Smooth muscle cell (in vitro differentiated cells): Measurements from ENCODE around the gene CYBA. TPM values are rescaled to one million over a fixed set of nuclear protein-coding genes. Genes with fewer than 3 reads are reported as not detected.

ENCODE experiments used
- DNase-seq: peaks from one replicate; lab custom pipeline; 2025; ENCODE audit not compliant: unreplicated experiment; lab: John Stamatoyannopoulos, UW
- H2AFZ ChIP-seq: fragments of 200-600 bp; sonication (generic); 2 replicates; pipeline ENCODE4 v1.6.0; 2016; ENCODE audit warnings: antibody characterized with exemption, low read depth, mild to moderate bottlenecking
- H3F3A ChIP-seq: fragments of 200-600 bp; sonication (generic); 2 replicates; pipeline ENCODE4 v1.6.0; 2017; ENCODE audit warnings: antibody characterized with exemption, low read depth
- H3K27ac ChIP-seq: fragments of 200-600 bp; sonication (generic); 2 replicates; pipeline ENCODE4 v1.5.1; 2016; ENCODE audit warnings: low read depth, mild to moderate bottlenecking
- H3K27me3 ChIP-seq: fragments of 200-600 bp; sonication (generic); 2 replicates; pipeline ENCODE4 v1.6.1; 2016; ENCODE audit warnings: low read depth, mild to moderate bottlenecking
- H3K36me3 ChIP-seq: fragments of 200-600 bp; sonication (generic); 2 replicates; pipeline ENCODE4 v1.5.1; 2016; ENCODE audit warnings: low read depth
- H3K4me1 ChIP-seq: fragments of 200-600 bp; sonication (generic); 2 replicates; pipeline ENCODE4 v1.5.1; 2016; ENCODE audit warnings: low read depth
- H3K4me2 ChIP-seq: fragments of 200-600 bp; sonication (generic); 2 replicates; pipeline ENCODE4 v1.6.0; 2016; ENCODE audit warnings: mild to moderate bottlenecking
- H3K4me3 ChIP-seq: fragments of 200-600 bp; sonication (generic); 2 replicates; pipeline ENCODE4 v1.5.1; 2016; ENCODE audit warnings: mild to moderate bottlenecking
- H3K79me2 ChIP-seq: fragments of 200-600 bp; sonication (generic); 2 replicates; pipeline ENCODE4 v1.6.0; 2016; ENCODE audit warnings: low read depth, mild to moderate bottlenecking
- H3K9ac ChIP-seq: fragments of 200-600 bp; sonication (generic); 2 replicates; pipeline ENCODE4 v1.6.0; 2016; ENCODE audit warnings: low read depth
- H3K9me3 ChIP-seq: fragments of 200-600 bp; sonication (generic); replicated peaks from 2 replicates; pipeline ENCODE4 v1.5.1; 2016; ENCODE audit warnings: low read depth
- H4K20me1 ChIP-seq: fragments of 200-600 bp; sonication (generic); 2 replicates; pipeline ENCODE4 v1.6.0; 2016; ENCODE audit warnings: low read depth
- WGBS: methylation state at CpG from one replicate; pipeline ENCODE4 v1.1.7; 2016; ENCODE audit warnings: low lambda C conversion rate; 5-methylcytosine and 5-hydroxymethylcytosine counted together
- polyA plus RNA-seq: library from polyadenylated mRNA; unstranded; fragments of >200 nt; fragmentation: Nextera tagmentation; extraction: Ambion mirVana; gene quantifications from 2 replicates; pipeline ENCODE4 v1.2.1, GENCODE V29; 2016
- total RNA-seq: library from RNA; depleted of rRNA; stranded (reverse); fragments of >200 nt; gene quantifications from 2 replicates; pipeline ENCODE4 v1.2.3, GENCODE V29; 2014
- TF ChIP-seq, protein P1 (sequence below): fragments of 200-600 bp; sonication (generic); IDR thresholded peaks from 2 replicates; pipeline ENCODE4 v1.5.1; 2017; ENCODE audit warnings: borderline replicate concordance, mild to moderate bottlenecking, antibody characterized with exemption; ENCODE audit not compliant: insufficient read depth, poor library complexity, severe bottlenecking

The CYBA gene
- total and polyA plus RNA-seq, 2 experiments from 2014 or later, result 181 to 388 TPM

DNA sequence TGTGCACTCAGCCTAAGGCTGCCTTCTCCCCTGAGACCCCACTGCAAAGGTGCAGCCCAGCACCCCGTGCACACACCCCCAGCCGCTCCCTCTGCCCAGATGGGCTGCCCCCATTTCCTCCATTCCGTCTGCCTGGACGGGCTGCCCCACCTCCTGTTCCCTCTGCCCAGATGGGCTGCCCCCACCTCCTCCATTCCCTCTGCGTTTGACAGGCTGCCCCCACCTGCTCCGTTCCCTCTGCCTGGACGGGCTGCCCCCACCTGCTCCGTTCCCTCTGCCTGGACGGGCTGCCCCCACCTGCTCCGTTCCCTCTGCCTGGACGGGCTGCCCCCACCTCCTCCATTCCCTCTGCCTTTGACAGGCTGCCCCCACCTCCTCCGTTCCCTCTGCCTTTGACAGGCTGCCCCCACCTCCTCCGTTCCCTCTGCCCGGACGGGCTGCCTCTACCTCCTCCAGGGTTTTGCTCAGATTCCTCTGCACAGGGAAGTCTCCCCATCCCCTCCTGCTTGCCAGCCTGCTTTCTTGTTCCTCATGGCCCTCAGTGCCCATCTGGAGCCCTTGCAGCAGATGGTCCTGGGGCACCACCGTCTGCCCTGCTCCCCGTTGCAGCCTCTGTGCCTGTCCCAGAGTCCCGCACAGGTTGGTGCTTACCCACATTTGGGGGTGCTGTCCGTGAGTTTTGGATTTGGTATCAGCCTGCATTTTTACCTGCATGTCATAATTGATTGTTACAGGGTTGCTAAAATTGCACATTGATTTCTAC lies 35.9 kb downstream of the CYBA start:
- H3K4me3 ChIP-seq, result no peak overlapping the region
- peaks cover 99% of the 10 kb centered on the region for H4K20me1 ChIP-seq
- no peak for DNase-seq
- no peaks in the 10 kb centered on the region for H3K9me3 ChIP-seq
- no peaks in the 10 kb centered on the region for H3F3A ChIP-seq
- H3K4me2 ChIP-seq, result no peak overlapping the region
- H3K27me3 ChIP-seq, result no peaks in the 10 kb centered on the region
- H2AFZ ChIP-seq, result no peak overlapping the region
- WGBS, result 98% methylated on average over 16 of the region's 19 CpGs
- TF ChIP-seq, protein P1, sequence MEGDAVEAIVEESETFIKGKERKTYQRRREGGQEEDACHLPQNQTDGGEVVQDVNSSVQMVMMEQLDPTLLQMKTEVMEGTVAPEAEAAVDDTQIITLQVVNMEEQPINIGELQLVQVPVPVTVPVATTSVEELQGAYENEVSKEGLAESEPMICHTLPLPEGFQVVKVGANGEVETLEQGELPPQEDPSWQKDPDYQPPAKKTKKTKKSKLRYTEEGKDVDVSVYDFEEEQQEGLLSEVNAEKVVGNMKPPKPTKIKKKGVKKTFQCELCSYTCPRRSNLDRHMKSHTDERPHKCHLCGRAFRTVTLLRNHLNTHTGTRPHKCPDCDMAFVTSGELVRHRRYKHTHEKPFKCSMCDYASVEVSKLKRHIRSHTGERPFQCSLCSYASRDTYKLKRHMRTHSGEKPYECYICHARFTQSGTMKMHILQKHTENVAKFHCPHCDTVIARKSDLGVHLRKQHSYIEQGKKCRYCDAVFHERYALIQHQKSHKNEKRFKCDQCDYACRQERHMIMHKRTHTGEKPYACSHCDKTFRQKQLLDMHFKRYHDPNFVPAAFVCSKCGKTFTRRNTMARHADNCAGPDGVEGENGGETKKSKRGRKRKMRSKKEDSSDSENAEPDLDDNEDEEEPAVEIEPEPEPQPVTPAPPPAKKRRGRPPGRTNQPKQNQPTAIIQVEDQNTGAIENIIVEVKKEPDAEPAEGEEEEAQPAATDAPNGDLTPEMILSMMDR, result no peak
- no peaks in the 10 kb centered on the region for H3K79me2 ChIP-seq
- H3K4me1 ChIP-seq, result peaks cover 11% of the 10 kb centered on the region
- H3K27ac ChIP-seq, result no peak overlapping the region
- no peaks in the 10 kb centered on the region for H3K36me3 ChIP-seq
- no peak overlapping the region for H3K9ac ChIP-seq

DNA sequence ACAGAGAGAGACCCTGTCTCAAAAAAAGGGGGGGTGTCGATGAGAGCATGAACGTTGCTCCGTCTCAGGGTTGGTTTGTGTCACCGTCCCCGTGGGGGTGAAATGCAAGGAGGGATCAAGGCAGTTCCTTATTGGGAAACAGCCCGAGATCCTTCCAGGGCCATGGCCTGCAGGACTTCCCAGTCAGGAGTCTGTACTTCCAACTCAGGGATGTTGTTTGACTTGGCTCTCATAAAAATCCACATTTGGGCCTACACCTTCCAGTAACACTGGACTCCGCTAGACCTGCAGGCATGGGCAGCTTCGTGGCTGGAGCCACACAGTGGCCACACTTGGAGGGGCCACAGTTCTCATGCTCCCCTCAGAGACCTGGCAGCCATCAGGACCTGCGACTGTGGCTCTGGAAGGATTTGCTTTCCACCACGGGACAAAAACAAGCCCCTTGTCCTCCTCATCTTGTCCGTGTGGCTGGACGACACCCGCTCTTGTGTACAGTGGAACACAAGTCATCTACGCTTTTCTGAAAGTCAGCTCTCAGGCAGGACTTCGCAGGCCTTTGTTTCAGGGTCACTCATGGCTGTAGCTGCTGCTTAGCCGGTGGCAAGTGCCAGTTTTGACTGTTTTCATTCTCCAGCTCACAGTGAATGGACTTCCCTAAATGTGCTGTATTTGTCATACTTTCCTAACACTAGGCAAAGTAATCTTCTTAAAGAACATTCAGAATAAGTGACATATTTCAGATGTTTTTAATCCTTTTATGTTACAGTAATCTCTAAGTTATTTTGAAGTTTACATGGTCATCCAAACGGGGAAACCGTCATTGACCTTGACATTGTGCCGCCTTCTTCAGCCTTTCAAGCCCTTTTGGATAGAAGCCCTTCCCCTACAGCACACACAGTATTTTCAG lies 36.7 kb downstream of the CYBA start:
- Histone ChIP-seq H3K4me1 (peaks cover 11% of the 10 kb centered on the region), H3K36me3 (no peaks in the 10 kb centered on the region), H3K79me2 (no peaks in the 10 kb centered on the region), H3F3A (no peaks in the 10 kb centered on the region), H3K27ac (no peak overlapping the region), H3K27me3 (no peaks in the 10 kb centered on the region), H3K9me3 (no peaks in the 10 kb centered on the region), H3K9ac (no peak overlapping the region), H2AFZ (no peak overlapping the region), H3K4me2 (no peak overlapping the region), H3K4me3 (no peak overlapping the region), H4K20me1 (peaks cover 97% of the 10 kb centered on the region)
- TF ChIP-seq, protein P1, result no peak
- 90% methylated on average over 19 of the region's 19 CpGs for WGBS
- DNase-seq, result no peak

DNA sequence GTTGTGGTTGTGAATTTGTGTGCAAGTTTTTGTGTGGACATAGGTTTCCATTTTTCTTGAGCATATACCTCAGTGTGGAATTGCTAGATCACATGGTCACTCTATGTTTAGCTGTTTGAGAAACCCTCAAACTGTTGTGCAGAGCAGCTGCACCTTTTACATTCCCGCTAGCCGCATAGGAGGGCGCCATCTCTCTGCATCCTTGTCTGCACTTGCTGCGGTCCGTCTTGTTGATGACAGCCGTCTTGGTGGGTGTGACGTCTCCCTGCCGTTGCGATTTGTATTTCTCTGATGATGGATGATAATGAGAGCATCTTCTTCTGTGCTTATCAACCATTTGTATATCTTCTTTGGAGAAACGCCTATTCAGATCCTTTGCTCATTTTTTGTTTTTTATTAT lies 37.6 kb downstream of the CYBA start:
- Histone ChIP-seq H3K36me3 (no peaks in the 10 kb centered on the region), H2AFZ (no peak overlapping the region), H4K20me1 (peaks cover 97% of the 10 kb centered on the region), H3K27me3 (no peaks in the 10 kb centered on the region), H3K4me2 (no peak overlapping the region), H3K4me1 (peaks cover 11% of the 10 kb centered on the region), H3K9ac (no peak overlapping the region), H3K79me2 (no peaks in the 10 kb centered on the region), H3F3A (no peaks in the 10 kb centered on the region), H3K9me3 (no peaks in the 10 kb centered on the region), H3K27ac (no peak overlapping the region), H3K4me3 (no peak overlapping the region)
- DNase-seq, result no peak
- WGBS, result 95% methylated on average over 10 of the region's 10 CpGs
- TF ChIP-seq, protein P1, result no peak
